NCI-H146 treated with DMSO at 0.1 percent for 48 hours (cell line): Measurements from ENCODE around the gene LRRK1.
"Not testable (repeated sequence)": the region's sequence is repeated elsewhere in the genome, so short reads cannot be mapped to it uniquely, and the experiment has no call there.

Experiments used
- DNase-seq: peaks from one replicate; lab custom pipeline; 2025; ENCODE audit not compliant: unreplicated experiment; lab: John Stamatoyannopoulos, UW

The LRRK1 gene

GRCh38 chr15:101088271-101088670 lies 169.1 kb downstream of the LRRK1 start:
- DNase-seq: no peak

GRCh38 chr15:101088788-101089578 lies 169.8 kb downstream of the LRRK1 start:
- peak; percentile 29 for DNase-seq

GRCh38 chr15:101089579-101090427 lies 170.6 kb downstream of the LRRK1 start:
- DNase-seq: no peak

GRCh38 chr15:101090428-101090790 lies 171.3 kb downstream of the LRRK1 start:
- DNase-seq: no peak

GRCh38 chr15:101091080-101092017 lies 172.2 kb downstream of the LRRK1 start:
- DNase-seq: no peak

GRCh38 chr15:101092156-101092866 lies 173.2 kb downstream of the LRRK1 start:
- DNase-seq: no peak

- no peak for DNase-seq
Measured at GRCh38 chr15:101092867-101093202, 173.7 kb downstream of the LRRK1 start.

GRCh38 chr15:101093958-101094357 lies 174.8 kb downstream of the LRRK1 start:
- DNase-seq: no peak

- DNase-seq: not testable (repeated sequence)
Measured at GRCh38 chr15:101095796-101096406, 176.7 kb downstream of the LRRK1 start.

- DNase-seq: no peak
Measured at GRCh38 chr15:101097111-101097510, 178.0 kb downstream of the LRRK1 start.

GRCh38 chr15:101099183-101099582 lies 180.0 kb downstream of the LRRK1 start:
- no peak for DNase-seq

- DNase-seq: no peak
Measured at GRCh38 chr15:101100118-101100517, 181.0 kb downstream of the LRRK1 start.

GRCh38 chr15:101100593-101101442 lies 181.7 kb downstream of the LRRK1 start:
- DNase-seq: no peak

GRCh38 chr15:101101676-101102075 lies 182.5 kb downstream of the LRRK1 start:
- no peak for DNase-seq

- no peak for DNase-seq
Measured at GRCh38 chr15:101102746-101103145, 183.6 kb downstream of the LRRK1 start.

GRCh38 chr15:101103598-101103997 lies 184.4 kb downstream of the LRRK1 start:
- no peak for DNase-seq

- DNase-seq: no peak
Measured at GRCh38 chr15:101104141-101104540, 185.0 kb downstream of the LRRK1 start.

- no peak for DNase-seq
Measured at GRCh38 chr15:101105059-101105891, 186.1 kb downstream of the LRRK1 start.
